ENCODE measurements around the gene NMNAT2. TPM values are rescaled to one million over a fixed set of nuclear protein-coding genes. Genes with fewer than 3 reads are reported as not detected.

NMNAT2 gene
- total RNA-seq, 3 donors from 2014 or later: 0.29 to 2.4 (median 1.6) TPM

- Histone ChIP-seq H3K27ac (no peak overlapping the region), H3K4me3 (no peak overlapping the region), H3K36me3 (no peaks in the 10 kb centered on the region), H3K4me1 (no peaks in the 10 kb centered on the region), H3K9me3 (no peaks in the 10 kb centered on the region), H3K27me3 (no peaks in the 10 kb centered on the region)
- no peak for DNase-seq (ENCODE audit: low spot score in 2 of 2)
- intact Hi-C loops (cut with DNase I; ENCODE audit: low total_unique reads): no loop called here
- no peak for TF ChIP-seq POLR2AphosphoS5 (IDR thresholded peaks at IDR 0.05)
- TF ChIP-seq POLR2A (IDR thresholded peaks at IDR 0.05): no peak
- TF ChIP-seq CTCF (IDR thresholded peaks at IDR 0.05): no peak
Measured at GRCh38 chr1:183460596-183460995, 42.4 kb upstream of the NMNAT2 start.

- no peaks in the 10 kb centered on the region for H3K27me3 ChIP-seq
- no peaks in the 10 kb centered on the region for H3K9me3 ChIP-seq
- no peak overlapping the region for H3K27ac ChIP-seq
- DNase-seq (ENCODE audit: low spot score in 2 of 2): no peak
- H3K4me1 ChIP-seq: no peaks in the 10 kb centered on the region
- intact Hi-C loops (cut with DNase I; ENCODE audit: low total_unique reads): no loop called here
- H3K4me3 ChIP-seq: no peak overlapping the region
- H3K36me3 ChIP-seq: no peaks in the 10 kb centered on the region
- TF ChIP-seq POLR2AphosphoS5 (IDR thresholded peaks at IDR 0.05): no peak
- TF ChIP-seq POLR2A (IDR thresholded peaks at IDR 0.05): no peak
- no peak for TF ChIP-seq CTCF (IDR thresholded peaks at IDR 0.05)
Measured at GRCh38 chr1:183457449-183457848, 39.3 kb upstream of the NMNAT2 start.

- no peaks in the 10 kb centered on the region for H3K4me1 ChIP-seq
- TF ChIP-seq POLR2AphosphoS5 (IDR thresholded peaks at IDR 0.05): no peak
- no peak for TF ChIP-seq CTCF (IDR thresholded peaks at IDR 0.05)
- TF ChIP-seq POLR2A (IDR thresholded peaks at IDR 0.05): no peak
Measured at GRCh38 chr1:183456826-183457225, 38.6 kb upstream of the NMNAT2 start.

GRCh38 chr1:183454377-183454776 lies 36.2 kb upstream of the NMNAT2 start:
- intact Hi-C loops (cut with DNase I; ENCODE audit: low total_unique reads): no loop called here

More at GRCh38 chr1:183456826-183457225, 38.6 kb upstream of the NMNAT2 start:
- Histone ChIP-seq H3K27me3 (no peaks in the 10 kb centered on the region), H3K4me3 (no peak overlapping the region), H3K36me3 (no peaks in the 10 kb centered on the region), H3K9me3 (no peaks in the 10 kb centered on the region), H3K27ac (no peak overlapping the region)
- DNase-seq (ENCODE audit: low spot score in 2 of 2): no peak
- intact Hi-C loops (cut with DNase I; ENCODE audit: low total_unique reads): no loop called here

GRCh38 chr1:183450093-183450492 lies 31.9 kb upstream of the NMNAT2 start:
- no peak for DNase-seq (ENCODE audit: low spot score in 2 of 2)
- no peak overlapping the region for H3K4me3 ChIP-seq
- no peak overlapping the region for H3K27ac ChIP-seq
- intact Hi-C loops (cut with DNase I; ENCODE audit: low total_unique reads): no loop called here
- H3K9me3 ChIP-seq: no peaks in the 10 kb centered on the region
- H3K27me3 ChIP-seq: no peaks in the 10 kb centered on the region
- H3K4me1 ChIP-seq: no peaks in the 10 kb centered on the region
- no peaks in the 10 kb centered on the region for H3K36me3 ChIP-seq
- no peak for TF ChIP-seq CTCF (IDR thresholded peaks at IDR 0.05)
- TF ChIP-seq POLR2A (IDR thresholded peaks at IDR 0.05): no peak
- no peak for TF ChIP-seq POLR2AphosphoS5 (IDR thresholded peaks at IDR 0.05)

More at GRCh38 chr1:183454377-183454776, 36.2 kb upstream of the NMNAT2 start:
- Histone ChIP-seq H3K4me3 (no peak overlapping the region), H3K27me3 (no peaks in the 10 kb centered on the region), H3K36me3 (no peaks in the 10 kb centered on the region), H3K4me1 (no peaks in the 10 kb centered on the region), H3K9me3 (no peaks in the 10 kb centered on the region), H3K27ac (no peak overlapping the region)
- TF ChIP-seq POLR2AphosphoS5 (IDR thresholded peaks at IDR 0.05) (no peak), POLR2A (IDR thresholded peaks at IDR 0.05) (no peak), CTCF (IDR thresholded peaks at IDR 0.05) (no peak)
- no peak for DNase-seq (ENCODE audit: low spot score in 2 of 2)
